K562 treated with DMSO at 1 percent for 4 hours (cell line): ENCODE measurements around the gene C2orf76. TPM values are rescaled to one million over a fixed set of nuclear protein-coding genes. Genes with fewer than 3 reads are reported as not detected.

ENCODE experiments used
- total RNA-seq: library from RNA; unstranded; fragments of 300-600 nt; gene quantifications from 2 replicates; pipeline ENCODE4 v1.2.3, GENCODE V29; 2022; ENCODE audit not compliant: insufficient read depth

C2orf76 gene
- total RNA-seq, result 3.7 and 4.3 TPM in 2 replicates

DNA sequence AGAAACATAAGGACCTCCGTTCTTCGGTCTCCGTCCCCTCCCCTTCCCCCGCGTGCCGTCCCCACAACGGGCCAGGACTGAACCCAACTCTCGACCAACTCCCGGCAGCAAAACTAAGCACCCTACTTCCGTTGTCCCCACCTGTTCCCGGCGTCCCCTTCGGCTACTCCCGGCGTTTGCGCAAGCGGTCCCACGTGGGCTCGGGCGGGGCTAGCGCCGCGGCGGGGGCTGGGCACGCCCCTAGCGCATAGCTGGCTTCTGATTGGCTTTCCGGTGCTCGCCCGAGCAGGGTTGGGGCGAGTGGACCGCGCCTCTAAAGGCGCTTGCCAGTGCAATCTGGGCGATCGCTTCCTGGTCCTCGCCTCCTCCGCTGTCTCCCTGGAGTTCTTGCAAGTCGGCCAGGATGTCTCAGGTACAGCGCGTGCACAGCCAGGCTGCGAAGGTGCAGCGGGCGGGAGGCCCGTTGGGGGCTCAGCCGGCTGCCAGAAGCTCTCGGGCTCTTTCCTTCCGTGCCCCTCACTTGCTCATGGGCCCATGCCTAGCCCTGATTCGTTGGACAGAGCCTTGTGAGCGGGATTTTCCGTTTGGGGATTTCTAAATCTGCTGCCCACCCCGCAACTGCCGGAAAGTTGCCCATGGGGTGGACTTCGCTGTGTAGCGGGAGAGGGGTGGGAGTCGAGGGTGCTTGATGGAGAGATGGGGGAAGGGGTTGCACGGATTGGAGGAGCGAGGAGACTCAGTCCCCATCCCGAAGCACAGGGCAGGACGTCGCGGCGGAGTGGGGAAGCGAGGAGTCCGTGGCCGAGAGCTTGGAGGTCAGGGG is at the start of gene C2orf76, which contains the start of gene DBI:
Gene C2orf76 (minus strand): TSS at position 186 of the 823 bp plus-strand sequence. CDS start 26,875 bp downstream, outside the sequence.
Gene DBI (plus strand): TSS at position 329 of the 823 bp plus-strand sequence. CDS start 75 bp downstream, at position 404.

Other genes with a start within 250 kb of the C2orf76 start
- gene C1QL2, start 208.1 kb downstream of the C2orf76 start, total RNA-seq, result not detected in 2 replicates
- gene STEAP3, start 143.0 kb downstream of the C2orf76 start, total RNA-seq, result 3.9 and 5.3 TPM in 2 replicates
- 50.1 and 92.5 TPM in 2 replicates for gene DBI, start 143 bp upstream of the C2orf76 start, total RNA-seq
- not detected in 2 replicates for gene TMEM37, start 65.0 kb upstream of the C2orf76 start, total RNA-seq
- not detected in 2 replicates for gene SCTR, start 157.6 kb upstream of the C2orf76 start, total RNA-seq
- gene CFAP221, start 177.6 kb upstream of the C2orf76 start, total RNA-seq, result not detected in 2 replicates